ENCODE data around the gene KIAA2012.
A peak's percentile ranks its signal among the peaks of the same experiment; 100 is the strongest.

KIAA2012 gene

GRCh38 chr2:202115479-202115971, 42.5 kb downstream of the KIAA2012 start:
- TF ChIP-seq USF1 (IDR thresholded peaks at IDR 0.05): no peak

GRCh38 chr2:202116691-202117090, 43.6 kb downstream of the KIAA2012 start:
- TF ChIP-seq CEBPB (IDR thresholded peaks at IDR 0.05): no peak
- no peak for TF ChIP-seq RAD21 (IDR thresholded peaks at IDR 0.05; ENCODE audit: low read depth)
- TF ChIP-seq TAF1 (IDR thresholded peaks at IDR 0.05; ENCODE audit: low read depth): no peak

- no peak for TF ChIP-seq YY1 (IDR thresholded peaks at IDR 0.05; ENCODE audit: low read depth)
- no peak for TF ChIP-seq CREB1 (IDR thresholded peaks at IDR 0.05; ENCODE audit: low read depth)
Measured at GRCh38 chr2:202118168-202118567, 45.1 kb downstream of the KIAA2012 start.

GRCh38 chr2:202120828-202121227, 47.8 kb downstream of the KIAA2012 start:
- TF ChIP-seq USF1 (IDR thresholded peaks at IDR 0.05) (peak; percentile 67), REST (IDR thresholded peaks at IDR 0.05; ENCODE audit: low read depth) (no peak)

- TF ChIP-seq FOXM1 (IDR thresholded peaks at IDR 0.05; ENCODE audit: borderline replicate concordance, low read depth) (no peak), REST (IDR thresholded peaks at IDR 0.05; ENCODE audit: low read depth) (no peak), RAD21 (IDR thresholded peaks at IDR 0.05; ENCODE audit: low read depth) (no peak), CREB1 (IDR thresholded peaks at IDR 0.05; ENCODE audit: low read depth) (no peak), TEAD4 (IDR thresholded peaks at IDR 0.05) (no peak), NFIC (IDR thresholded peaks at IDR 0.05) (no peak), EP300 (IDR thresholded peaks at IDR 0.05; ENCODE audit: borderline replicate concordance) (no peak), ZBTB7A (IDR thresholded peaks at IDR 0.05; ENCODE audit: low read depth) (no peak), YY1 (IDR thresholded peaks at IDR 0.05; ENCODE audit: low read depth) (no peak), EGR1 (IDR thresholded peaks at IDR 0.05) (no peak), TAF1 (IDR thresholded peaks at IDR 0.05; ENCODE audit: low read depth) (no peak), CEBPB (IDR thresholded peaks at IDR 0.05) (no peak), MAX (IDR thresholded peaks at IDR 0.05) (no peak), TCF12 (IDR thresholded peaks at IDR 0.05; ENCODE audit: low read depth) (no peak), USF1 (IDR thresholded peaks at IDR 0.05) (no peak)
Measured at GRCh38 chr2:202121532-202122162, 48.6 kb downstream of the KIAA2012 start.

GRCh38 chr2:202122163-202122540, 49.1 kb downstream of the KIAA2012 start:
- no peak for TF ChIP-seq FOXM1 (IDR thresholded peaks at IDR 0.05; ENCODE audit: borderline replicate concordance, low read depth)
- no peak for TF ChIP-seq ZBTB7A (IDR thresholded peaks at IDR 0.05; ENCODE audit: low read depth)
- TF ChIP-seq MAX (IDR thresholded peaks at IDR 0.05): no peak
- TF ChIP-seq EP300 (IDR thresholded peaks at IDR 0.05; ENCODE audit: borderline replicate concordance): no peak
- TF ChIP-seq USF1 (IDR thresholded peaks at IDR 0.05): no peak
- TF ChIP-seq TCF12 (IDR thresholded peaks at IDR 0.05; ENCODE audit: low read depth): no peak
- no peak for TF ChIP-seq REST (IDR thresholded peaks at IDR 0.05; ENCODE audit: low read depth)
- TF ChIP-seq RAD21 (IDR thresholded peaks at IDR 0.05; ENCODE audit: low read depth): no peak
